A549 (cell line): ENCODE results near the gene PSG7. TPM values are rescaled to one million over a fixed set of nuclear protein-coding genes. Genes with fewer than 3 reads are reported as not detected.
A peak's percentile ranks its signal among the peaks of the same experiment; 100 is the strongest.
"Not testable (repeated sequence)": the region's sequence is repeated elsewhere in the genome, so short reads cannot be mapped to it uniquely, and the experiment has no call there.

Source experiments
- ATAC-seq, 2 experiments: fragments of 200-7000 bp in 1 of 2; fragments of >200 bp in 1 of 2; cut with Nextera tagmentation in 1 of 2; cut with Tn5 transposase in 1 of 2; 3 replicates each; pipeline versions ENCODE4 v1.8.0 to v1.9.1; 2018 to 2020; ENCODE audit warnings: mild to moderate bottlenecking in 1 of 2, moderate library complexity in 1 of 2
- CTCF ChIA-PET: fragments of 300-600 bp; sonication (Branson Sonifier 250); formaldehyde crosslinking; extraction: SDS; loops from one replicate; lab custom pipeline; 2021; ENCODE audit warnings: antibody characterized with exemption, inconsistent platforms; lab: Yijun Ruan, JAX
- POLR2A ChIA-PET: fragments of 350-600 bp; formaldehyde crosslinking; extraction: SDS; loops from one replicate; lab custom pipeline; 2021; ENCODE audit warnings: antibody characterized with exemption, inconsistent platforms; lab: Yijun Ruan, JAX
- DNase-seq, 2 experiments: peaks; one replicate each; pipeline versions ENCODE4 v3.0.0 to v3.0.0-alpha.2; 2011 to 2016; ENCODE audit warnings: low read depth in 1 of 2, low spot score in 1 of 2
- FAIRE-seq: peaks from 2 replicates; lab custom pipeline; 2011; peaks lifted over from hg19 to GRCh38; lab: Jason Lieb, UNC
- H3K27ac ChIP-seq, 2 experiments: fragments of >200 bp; sonication (Bioruptor Twin); formaldehyde crosslinking; 3 replicates each; pipeline ENCODE4 v1.5.1; 2016 to 2017
- H3K4me1 ChIP-seq: fragments of >200 bp; sonication (Bioruptor Twin); formaldehyde crosslinking; 3 replicates; pipeline ENCODE4 v1.6.1; 2016
- H3K4me2 ChIP-seq: fragments of >200 bp; sonication (Bioruptor Twin); formaldehyde crosslinking; 3 replicates; pipeline ENCODE4 v1.6.1; 2016
- H3K4me3 ChIP-seq: fragments of >200 bp; sonication (Bioruptor Twin); formaldehyde crosslinking; 3 replicates; pipeline ENCODE4 v1.5.1; 2016
- H3K9me3 ChIP-seq: fragments of >200 bp; sonication (Bioruptor Twin); formaldehyde crosslinking; 3 replicates; pipeline ENCODE4 v1.6.1; 2016
- EP300 ChIP-seq, 2 experiments: fragments of >200 bp; sonication (Bioruptor Twin); formaldehyde crosslinking; IDR thresholded peaks; 2 replicates in 1 of 2; 3 replicates in 1 of 2; pipeline ENCODE4 v1.6.1; 2016 to 2017
- FOSL2 ChIP-seq, 2 experiments: fragments of 450-650 bp in 1 of 2; fragments of >200 bp in 1 of 2; sonication (Bioruptor Twin) in 1 of 2; formaldehyde crosslinking; IDR thresholded peaks; 2 replicates each; pipeline versions ENCODE4 v1.5.0 to v1.6.1; 2016 to 2020; ENCODE audit warnings: mild to moderate bottlenecking in 1 of 2, moderate library complexity in 1 of 2
- GATA3 ChIP-seq: IDR thresholded peaks from 2 replicates; pipeline ENCODE4 v1.6.1; 2012; ENCODE audit warnings: borderline replicate concordance
- HOXB5 ChIP-seq: fragments of 250-450 bp; sonication (Bioruptor Pico); IDR thresholded peaks from 2 replicates; pipeline ENCODE4 v1.5.0; 2020; ENCODE audit warnings: mild to moderate bottlenecking, moderate library complexity
- JUNB ChIP-seq: fragments of >200 bp; sonication (Bioruptor Twin); formaldehyde crosslinking; IDR thresholded peaks from 2 replicates; pipeline ENCODE4 v1.6.1; 2016
- WGBS: methylation state at CpG from one replicate; pipeline ENCODE4 v1.1.6; 2017; ENCODE audit errors: missing lambda C conversion rate; 5-methylcytosine and 5-hydroxymethylcytosine counted together
- polyA plus RNA-seq, 4 experiments: library from polyadenylated mRNA; depleted of rRNA in 3 of 4; stranded (reverse); fragments of >200 nt; fragmentation: RNase III in 1 of 4; extraction: RNeasy Plus Mini Kit Qiagen cat#74134 plus additional on column Dnase treatment in 1 of 4; gene quantifications; 2 replicates in 3 of 4; 3 replicates in 1 of 4; pipeline ENCODE4 v1.2.3, GENCODE V29; 2011 to 2017
- TF ChIP-seq, protein P1 (sequence below): fragments of 250-450 bp; sonication (Bioruptor Pico); IDR thresholded peaks from 2 replicates; pipeline ENCODE4 v1.5.0; 2020; ENCODE audit warnings: low read depth, mild to moderate bottlenecking, moderate library complexity
- TF ChIP-seq, protein P2 (sequence below): fragments of 450-650 bp; IDR thresholded peaks from 2 replicates; pipeline ENCODE4 v1.6.1; 2014; ENCODE audit warnings: antibody characterized with exemption

Gene PSG7
- polyA plus RNA-seq, 2 of the 4 experiments (the other 2 are of a cell fraction), result not detected

DNA sequence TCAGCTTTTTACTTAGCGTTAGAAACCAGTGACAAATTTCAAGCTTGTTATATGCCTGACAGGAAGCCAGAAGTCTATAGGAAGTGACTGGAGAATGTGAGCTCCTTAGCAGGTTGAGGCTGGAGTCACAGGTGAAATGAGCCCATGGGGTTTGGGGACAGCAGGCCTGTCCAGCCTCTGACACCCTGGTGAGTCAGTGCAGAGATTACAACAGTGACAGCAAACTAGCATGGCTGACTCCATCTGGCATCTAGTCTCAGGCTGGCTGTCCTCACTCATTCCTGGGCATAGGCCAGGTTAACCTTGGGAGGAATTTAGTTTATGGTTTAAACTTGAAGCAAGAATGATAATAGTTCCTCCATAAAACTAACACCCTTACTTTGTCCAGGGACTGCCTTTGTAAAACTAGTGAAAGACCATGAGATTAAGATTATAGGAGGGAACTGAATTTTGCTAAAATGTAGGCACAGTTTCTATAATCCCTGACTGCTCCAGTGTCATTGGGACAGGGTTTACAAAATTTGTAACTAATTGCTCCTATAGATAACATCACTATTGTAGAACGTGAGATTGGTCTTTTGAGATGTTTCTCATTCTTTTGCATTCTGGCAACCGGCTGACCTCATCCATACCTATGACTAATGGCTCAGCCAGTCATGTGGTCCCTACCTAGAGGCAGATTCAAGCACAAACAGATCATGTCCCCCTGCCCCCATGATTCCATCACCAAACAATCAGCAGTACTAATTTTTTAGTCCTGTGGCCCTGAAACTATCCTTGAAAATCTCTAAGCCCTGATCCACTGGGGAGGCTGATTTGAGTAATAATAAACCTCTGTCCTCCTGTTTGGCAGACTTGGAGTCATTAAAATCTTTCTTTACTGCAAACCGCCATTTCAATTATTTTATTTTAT is 61.9 kb downstream of the PSG7 start:
- Histone ChIP-seq H3K27ac (peak overlapping the region; percentile 77 to 85), H3K4me2 (peak overlapping the region; percentile 44), H3K9me3 (peaks cover 13% of the 10 kb centered on the region; the same call in 2 of the 3 replicates), H3K4me1 (peaks cover 22% of the 10 kb centered on the region)
- ATAC-seq (0 out of 6 replicates have a peak, but pooled peaks of 1 of the 2 experiments have one; percentile 39), FAIRE-seq (peak; percentile 76)
- DNase-seq, POLR2A ChIA-PET, H3K4me3 ChIP-seq: not testable (repeated sequence)
- WGBS, result 37% methylated on average over 4 of the region's 4 CpGs
- CTCF ChIA-PET, result interaction anchor here (0.6 to 2.8 kb wide), 9 partner anchors 10 to 279 kb away, joined by 3 to 13 read pairs (median 4); no protein-coding TSS in a partner anchor
- TF ChIP-seq, protein P1, sequence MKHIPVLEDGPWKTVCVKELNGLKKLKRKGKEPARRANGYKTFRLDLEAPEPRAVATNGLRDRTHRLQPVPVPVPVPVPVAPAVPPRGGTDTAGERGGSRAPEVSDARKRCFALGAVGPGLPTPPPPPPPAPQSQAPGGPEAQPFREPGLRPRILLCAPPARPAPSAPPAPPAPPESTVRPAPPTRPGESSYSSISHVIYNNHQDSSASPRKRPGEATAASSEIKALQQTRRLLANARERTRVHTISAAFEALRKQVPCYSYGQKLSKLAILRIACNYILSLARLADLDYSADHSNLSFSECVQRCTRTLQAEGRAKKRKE (CRISPR knock-in tag), result peak; percentile 46; the same call in 1 of the 2 replicates
- 0 out of 5 replicates have a peak, but pooled peaks of 1 of the 2 experiments have one; percentile 11 for TF ChIP-seq EP300 (IDR thresholded peaks at IDR 0.05)
- TF ChIP-seq, protein P2, sequence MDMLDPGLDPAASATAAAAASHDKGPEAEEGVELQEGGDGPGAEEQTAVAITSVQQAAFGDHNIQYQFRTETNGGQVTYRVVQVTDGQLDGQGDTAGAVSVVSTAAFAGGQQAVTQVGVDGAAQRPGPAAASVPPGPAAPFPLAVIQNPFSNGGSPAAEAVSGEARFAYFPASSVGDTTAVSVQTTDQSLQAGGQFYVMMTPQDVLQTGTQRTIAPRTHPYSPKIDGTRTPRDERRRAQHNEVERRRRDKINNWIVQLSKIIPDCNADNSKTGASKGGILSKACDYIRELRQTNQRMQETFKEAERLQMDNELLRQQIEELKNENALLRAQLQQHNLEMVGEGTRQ, result peak; percentile 45; the same call in 1 of the 2 replicates
- 0 out of 2 replicates have a peak, but pooled peaks have one; percentile 21 for TF ChIP-seq FOSL2 (IDR thresholded peaks at IDR 0.05)
- peak; percentile 45 for TF ChIP-seq FOSL2 (CRISPR knock-in tag; IDR thresholded peaks at IDR 0.05)
- TF ChIP-seq GATA3, result peak; percentile 70; the same call in 1 of the 2 replicates
- peak; percentile 35; the same call in 1 of the 2 replicates for TF ChIP-seq JUNB
- 0 out of 2 replicates have a peak, but pooled peaks have one; percentile 14 for TF ChIP-seq HOXB5 (CRISPR knock-in tag)

DNA sequence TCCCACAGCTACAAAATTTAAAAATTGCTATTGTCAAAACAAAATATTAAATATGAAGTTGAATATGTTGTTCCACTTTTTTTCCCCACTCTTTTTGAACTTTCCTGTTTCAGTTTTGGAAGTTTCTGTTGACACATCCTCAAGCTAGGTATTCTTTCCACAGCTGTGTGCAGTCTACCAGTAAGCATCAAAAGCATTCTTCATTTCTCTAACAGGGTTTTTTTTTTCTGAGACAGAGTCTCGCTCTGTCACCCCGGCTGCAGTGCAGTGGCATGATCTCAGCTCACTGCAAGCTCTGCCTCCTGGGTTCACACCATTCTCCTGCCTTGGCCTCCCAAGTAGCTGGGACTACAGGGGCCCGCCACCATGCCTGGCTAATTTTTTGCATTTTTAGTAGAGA is 62.9 kb downstream of the PSG7 start:
- H3K9me3 ChIP-seq, H3K4me3 ChIP-seq, H3K4me2 ChIP-seq, ATAC-seq, FAIRE-seq, DNase-seq, POLR2A ChIA-PET: not testable (repeated sequence)
- Histone ChIP-seq H3K27ac (peak overlapping the region; percentile 77 to 85), H3K4me1 (peaks cover 22% of the 10 kb centered on the region)
- CTCF ChIA-PET, result interaction anchor here (0.8 to 2.8 kb wide), 9 partner anchors 11 to 278 kb away, joined by 3 to 13 read pairs (median 4); no protein-coding TSS in a partner anchor
- WGBS, result 95% methylated on average over 3 of the region's 3 CpGs

Other genes with a start within 250 kb of the PSG7 start
- gene PSG3, start 196.7 kb downstream of the PSG7 start, polyA plus RNA-seq (2011; rRNA removed), result 0.07 TPM in 1 of 2 replicates, not detected in the other
- gene PSG3, start 196.7 kb downstream of the PSG7 start, polyA plus RNA-seq (2017; fragmentation: RNase III; extraction: RNeasy Plus Mini Kit Qiagen cat#74134 plus additional on column Dnase treatment), result not detected in 3 replicates
- 0.04 TPM in 1 of 2 replicates, not detected in the other for gene PSG8, start 171.5 kb downstream of the PSG7 start, polyA plus RNA-seq (2011; rRNA removed)
- not detected in 3 replicates for gene PSG8, start 171.5 kb downstream of the PSG7 start, polyA plus RNA-seq (2017; fragmentation: RNase III; extraction: RNeasy Plus Mini Kit Qiagen cat#74134 plus additional on column Dnase treatment)
- 0.16 and 0.22 TPM in 2 replicates for gene PSG1, start 57.5 kb downstream of the PSG7 start, polyA plus RNA-seq (2011; rRNA removed)
- 0.28 to 0.41 TPM (median 0.30 TPM) in 3 replicates for gene PSG1, start 57.5 kb downstream of the PSG7 start, polyA plus RNA-seq (2017; fragmentation: RNase III; extraction: RNeasy Plus Mini Kit Qiagen cat#74134 plus additional on column Dnase treatment)
- gene PSG6, start 19.3 kb downstream of the PSG7 start, polyA plus RNA-seq (2011; rRNA removed), result 0.05 TPM in 1 of 2 replicates, not detected in the other
- gene PSG6, start 19.3 kb downstream of the PSG7 start, polyA plus RNA-seq (2017; fragmentation: RNase III; extraction: RNeasy Plus Mini Kit Qiagen cat#74134 plus additional on column Dnase treatment), result not detected in 3 replicates
- gene PSG11, start 89.3 kb upstream of the PSG7 start, polyA plus RNA-seq (2011; rRNA removed), result not detected in 2 replicates
- gene PSG11, start 89.3 kb upstream of the PSG7 start, polyA plus RNA-seq (2017; fragmentation: RNase III; extraction: RNeasy Plus Mini Kit Qiagen cat#74134 plus additional on column Dnase treatment), result not detected in 3 replicates
- gene PSG2, start 145.5 kb upstream of the PSG7 start, polyA plus RNA-seq (2011; rRNA removed), result not detected in 2 replicates
- gene PSG2, start 145.5 kb upstream of the PSG7 start, polyA plus RNA-seq (2017; fragmentation: RNase III; extraction: RNeasy Plus Mini Kit Qiagen cat#74134 plus additional on column Dnase treatment), result not detected in 3 replicates
- 0.26 and 0.29 TPM in 2 replicates for gene PSG5, start 249.3 kb upstream of the PSG7 start, polyA plus RNA-seq (2011; rRNA removed)
- 0.35 to 0.39 TPM (median 0.36 TPM) in 3 replicates for gene PSG5, start 249.3 kb upstream of the PSG7 start, polyA plus RNA-seq (2017; fragmentation: RNase III; extraction: RNeasy Plus Mini Kit Qiagen cat#74134 plus additional on column Dnase treatment)